Gastrocnemius medialis (tissue), 4 donors: ENCODE results near the gene CDS2.

Experiments used
- CTCF ChIP-seq, 5 experiments: fragments of 450-650 bp in 3 of 5; fragments of 200-600 bp in 2 of 5; sonication (generic) in 2 of 5; IDR thresholded peaks in 4 of 5; conservative IDR thresholded peaks in 1 of 5; 1 replicate in 4 of 5; 2 replicates in 1 of 5; pipeline ENCODE4 v1.5.1; 2016 to 2019; ENCODE audit warnings: antibody characterized with exemption in 5 of 5, mild to moderate bottlenecking in 3 of 5, moderate library complexity in 3 of 5
- POLR2A ChIP-seq, 2 donors: fragments of 450-650 bp; IDR thresholded peaks; one replicate each; pipeline ENCODE4 v1.6.1; 2017; ENCODE audit warnings: antibody characterized with exemption in 2 of 2, mild to moderate bottlenecking in 2 of 2, moderate library complexity in 2 of 2

DNA sequence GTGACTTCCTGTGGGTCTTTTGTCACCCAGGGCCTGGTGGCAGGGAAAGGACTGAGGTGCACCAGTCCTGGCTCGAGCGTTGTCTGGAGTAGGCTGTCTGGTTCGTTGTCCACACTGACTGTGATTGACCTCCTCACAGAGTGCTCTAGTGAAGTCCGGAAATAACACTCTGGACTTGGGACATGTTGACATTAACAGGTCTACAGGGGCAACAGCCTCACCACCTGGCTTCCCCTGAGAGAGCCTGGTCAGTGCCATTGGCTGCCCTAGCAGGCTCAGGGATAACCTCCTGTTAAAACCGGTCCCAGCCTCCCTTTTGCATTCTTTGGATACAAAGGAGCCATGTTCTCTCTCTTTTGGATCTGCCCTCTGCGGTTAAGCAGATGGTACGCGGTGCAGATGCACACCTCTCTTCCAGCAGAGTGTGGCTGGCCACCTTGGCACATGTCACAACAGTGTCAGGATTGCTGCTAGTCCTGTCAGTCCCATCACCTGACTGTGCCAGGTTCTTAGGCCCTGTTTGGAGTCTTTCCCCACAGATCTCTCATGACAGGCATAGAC lies 46.2 kb downstream of the CDS2 start:
- TF ChIP-seq CTCF (IDR thresholded peaks at IDR 0.05 in 4 of 5, conservative IDR thresholded peaks at IDR 0.05 in 1 of 5) (no peak), POLR2A (IDR thresholded peaks at IDR 0.05) (no peak)
